Activated CD4-positive, alpha-beta T cell treated with anti-CD3 and anti-CD28 coated beads for 36 hours (primary cell): ENCODE results near the gene LRMDA. TPM values are rescaled to one million over a fixed set of nuclear protein-coding genes. Genes with fewer than 3 reads are reported as not detected.

ENCODE experiments used
- ATAC-seq: fragments of 200-7000 bp; cut with Tn5 transposase; one replicate; pipeline ENCODE4 v1.10.0; 2021; ENCODE audit warnings: mild to moderate bottlenecking, moderate library complexity
- CTCF ChIA-PET: fragments of 350-600 bp; sonication (Branson Sonifier 250); formaldehyde crosslinking; loops from one replicate; lab custom pipeline; 2021; ENCODE audit warnings: antibody characterized with exemption; lab: Charles Lee
- POLR2A ChIA-PET: fragments of 350-600 bp; sonication (Branson Sonifier 250); formaldehyde crosslinking; loops from one replicate; lab custom pipeline; 2021; ENCODE audit warnings: antibody characterized with exemption, inconsistent platforms; lab: Charles Lee
- DNase-seq: peaks from one replicate; pipeline ENCODE4 v3.0.0-alpha.2; 2020
- H3K27ac Mint-ChIP-seq: one replicate; pipeline ENCODE4 v1.8.0; 2021; ENCODE audit warnings: mixed read lengths
- H3K27me3 Mint-ChIP-seq: one replicate; pipeline ENCODE4 v1.8.0; 2021; ENCODE audit warnings: mixed read lengths
- H3K36me3 Mint-ChIP-seq: one replicate; pipeline ENCODE4 v1.8.0; 2021; ENCODE audit warnings: low read depth, mixed read lengths
- H3K4me1 Mint-ChIP-seq: one replicate; pipeline ENCODE4 v1.8.0; 2021; ENCODE audit warnings: mixed read lengths
- H3K4me3 Mint-ChIP-seq: one replicate; pipeline ENCODE4 v1.8.0; 2021; ENCODE audit warnings: mild to moderate bottlenecking, moderate library complexity, mixed read lengths
- H3K9me3 Mint-ChIP-seq: one replicate; pipeline ENCODE4 v1.8.0; 2021; ENCODE audit warnings: low read depth, mixed read lengths
- intact Hi-C, 2 experiments: fragments of 100-400 bp; cut with DNase I in 1 of 2; cut with micrococcal nuclease in 1 of 2; formaldehyde crosslinking; loops; one replicate each; pipeline versions ENCODE4 v1.14.2 to v1.15.1; 2022 to 2024; cut with DNase I, micrococcal nuclease
- total RNA-seq, 2 experiments: library from RNA; stranded (reverse); gene quantifications; one replicate each; pipeline ENCODE4 v1.2.3, GENCODE V29; 2021

The LRMDA gene
- total RNA-seq, 2 experiments from 2014 or later = not detected

DNA sequence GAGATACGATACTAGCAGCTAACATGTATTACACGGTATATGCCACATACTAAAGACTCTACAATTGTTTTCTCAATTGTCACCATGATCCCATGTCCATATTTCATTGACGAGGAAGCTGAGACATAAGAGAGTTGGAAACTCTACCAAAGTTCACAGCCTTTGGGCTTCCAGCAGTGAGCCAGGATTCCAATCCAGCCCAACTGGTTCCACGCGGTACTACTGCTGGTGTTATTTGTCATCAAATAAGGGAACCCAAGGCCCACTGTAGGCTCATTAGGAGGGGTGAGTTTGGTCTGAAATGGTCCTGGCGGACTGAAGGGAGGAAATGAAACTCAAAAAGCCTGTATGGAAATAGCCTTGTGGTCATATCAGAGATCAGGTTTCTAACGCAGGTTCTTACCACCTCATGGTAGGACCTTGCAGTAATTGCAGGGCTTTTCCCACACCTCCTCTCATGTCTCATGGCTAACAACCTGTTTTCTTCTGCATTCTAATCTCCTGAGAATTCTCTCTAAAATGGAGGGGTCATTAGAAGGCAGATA is 814.6 kb downstream of the LRMDA start:
- ATAC-seq (no peak), DNase-seq (no peak)
- H3K4me3 Mint-ChIP-seq = no peak overlapping the region
- H3K27me3 Mint-ChIP-seq = no peaks in the 10 kb centered on the region
- ChIA-PET CTCF (no interaction called here), POLR2A (no interaction called here)
- H3K36me3 Mint-ChIP-seq = no peaks in the 10 kb centered on the region
- intact Hi-C loops = no loop called here
- H3K4me1 Mint-ChIP-seq = no peaks in the 10 kb centered on the region
- H3K27ac Mint-ChIP-seq = no peak overlapping the region
- H3K9me3 Mint-ChIP-seq = no peaks in the 10 kb centered on the region

DNA sequence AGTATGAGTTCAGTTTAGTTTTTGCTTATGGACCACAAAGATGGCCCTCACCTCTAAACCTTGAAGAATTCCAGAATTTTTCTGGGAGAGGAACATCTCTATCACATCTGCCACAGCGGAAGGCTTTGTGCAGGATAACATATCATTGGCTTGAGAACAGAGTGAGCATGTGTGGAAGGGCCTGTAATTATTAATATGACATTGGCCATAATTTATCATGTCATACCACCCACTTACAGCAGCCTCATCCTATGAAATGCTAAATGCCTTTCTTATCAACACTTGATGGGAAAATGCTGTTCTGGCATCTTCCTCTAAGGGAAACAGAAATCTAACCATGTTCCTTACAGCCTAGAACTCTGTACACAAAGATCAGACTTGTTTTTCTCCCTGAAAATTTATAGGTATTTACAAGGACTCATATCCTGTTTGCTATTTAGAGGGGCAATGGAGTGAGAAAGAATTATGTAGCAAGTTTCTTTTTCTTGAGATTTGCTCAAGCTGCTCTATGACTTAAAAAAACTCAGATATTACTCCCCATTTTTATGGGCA is 817.3 kb downstream of the LRMDA start:
- DNase-seq = no peak
- H3K27ac Mint-ChIP-seq = no peak overlapping the region
- H3K4me3 Mint-ChIP-seq = no peak overlapping the region
- ATAC-seq = no peak
- no peaks in the 10 kb centered on the region for H3K4me1 Mint-ChIP-seq
- H3K36me3 Mint-ChIP-seq = no peaks in the 10 kb centered on the region
- ChIA-PET CTCF (no interaction called here), POLR2A (no interaction called here)
- no peaks in the 10 kb centered on the region for H3K27me3 Mint-ChIP-seq
- no peaks in the 10 kb centered on the region for H3K9me3 Mint-ChIP-seq
- intact Hi-C loops = no loop called here

DNA sequence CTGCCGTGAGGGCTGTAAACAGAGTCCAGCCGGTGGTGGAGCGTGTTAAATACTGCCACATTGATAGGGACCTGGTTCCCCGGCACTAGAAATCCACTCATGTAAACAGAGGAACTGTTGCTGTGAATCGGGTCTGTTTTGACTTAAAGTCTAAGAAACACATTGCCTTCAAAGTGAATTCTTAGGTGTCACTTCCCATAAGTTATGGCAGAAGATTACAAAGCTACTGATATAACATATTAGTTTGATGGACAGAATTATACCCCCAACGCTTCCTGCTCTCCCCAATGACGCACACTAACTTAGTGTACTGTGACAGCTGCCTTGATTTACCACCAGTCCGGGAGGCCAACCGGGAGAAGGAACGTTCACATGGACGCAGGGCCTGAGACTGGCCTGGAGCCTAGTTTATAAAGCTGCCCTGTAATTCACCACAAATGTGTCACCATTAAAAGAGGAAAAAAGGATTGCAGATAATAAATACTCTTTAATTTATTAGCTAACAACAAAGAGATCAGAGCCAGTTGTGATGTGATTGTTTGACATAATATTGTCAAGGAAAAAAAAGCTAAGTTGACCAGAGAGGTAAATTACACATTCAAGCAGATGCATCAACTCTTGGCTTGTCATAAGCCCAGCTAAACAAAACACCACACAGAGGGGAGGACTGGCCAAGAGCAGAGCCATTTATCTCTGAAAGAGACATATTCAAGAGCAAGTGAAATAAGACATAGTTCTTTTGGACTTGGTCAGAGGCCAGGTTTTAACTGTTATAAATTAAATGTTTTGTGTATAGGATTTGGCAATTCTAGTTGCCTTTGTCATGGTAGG is 820.6 kb downstream of the LRMDA start:
- Mint-ChIP-seq H3K36me3 (no peaks in the 10 kb centered on the region), H3K4me1 (no peaks in the 10 kb centered on the region), H3K4me3 (no peak overlapping the region), H3K27me3 (no peaks in the 10 kb centered on the region), H3K9me3 (no peaks in the 10 kb centered on the region), H3K27ac (no peak overlapping the region)
- intact Hi-C loops = no loop called here
- CTCF ChIA-PET = no interaction called here
- DNase-seq (no peak), ATAC-seq (no peak)
- POLR2A ChIA-PET = no interaction called here

DNA sequence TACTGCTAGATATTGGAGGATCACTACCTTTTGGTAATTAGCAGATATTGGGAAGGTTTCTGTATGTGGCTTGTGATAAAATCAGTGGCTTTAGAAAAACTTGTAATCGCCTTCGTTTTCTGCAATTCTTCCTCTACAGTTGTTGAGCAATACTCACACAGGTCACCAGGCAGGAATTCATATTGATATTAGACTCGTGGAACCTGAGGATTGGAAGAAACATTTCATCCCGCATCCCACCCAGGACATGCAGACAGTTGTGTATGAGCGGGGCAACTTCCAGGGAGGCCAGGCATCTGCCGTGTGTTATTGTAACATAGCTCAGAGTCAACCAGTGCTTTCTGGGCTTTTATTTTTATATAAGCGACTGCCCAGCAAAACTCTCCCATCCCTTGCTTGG is 821.3 kb downstream of the LRMDA start:
- POLR2A ChIA-PET = no interaction called here
- H3K4me3 Mint-ChIP-seq = no peak overlapping the region
- ATAC-seq = no peak

DNA sequence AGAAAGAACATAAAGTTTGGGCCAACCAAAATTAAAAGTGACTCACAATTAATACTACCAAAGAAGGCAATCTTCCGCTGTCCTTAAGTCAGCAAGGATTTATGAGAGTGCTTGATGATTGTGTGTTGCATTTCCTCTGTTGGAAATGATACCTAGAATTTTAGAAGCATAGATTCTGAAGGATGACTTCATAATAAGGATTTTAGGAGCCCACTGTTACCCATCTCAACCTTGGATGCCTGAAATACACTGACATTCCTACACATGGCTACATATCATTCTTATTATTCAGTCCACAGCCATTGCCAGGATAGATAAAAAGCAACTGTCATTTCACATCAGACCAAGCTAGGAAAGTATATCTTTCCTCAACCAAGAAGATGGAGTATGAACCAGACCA is 823.8 kb downstream of the LRMDA start:
- CTCF ChIA-PET = no interaction called here
- intact Hi-C loops = no loop called here
- no peaks in the 10 kb centered on the region for H3K36me3 Mint-ChIP-seq
- H3K4me1 Mint-ChIP-seq = no peaks in the 10 kb centered on the region
- no peak for DNase-seq
- POLR2A ChIA-PET = no interaction called here
- peaks cover 4% of the 10 kb centered on the region for H3K9me3 Mint-ChIP-seq
- ATAC-seq = no peak
- no peak overlapping the region for H3K27ac Mint-ChIP-seq
- H3K27me3 Mint-ChIP-seq = no peaks in the 10 kb centered on the region
- no peak overlapping the region for H3K4me3 Mint-ChIP-seq

More for the DNA sequence above, 821.3 kb downstream of the LRMDA start:
- intact Hi-C loops = no loop called here
- Mint-ChIP-seq H3K4me1 (no peaks in the 10 kb centered on the region), H3K27me3 (no peaks in the 10 kb centered on the region), H3K27ac (no peak overlapping the region), H3K9me3 (no peaks in the 10 kb centered on the region), H3K36me3 (no peaks in the 10 kb centered on the region)
- CTCF ChIA-PET = no interaction called here
- DNase-seq = no peak

- POLR2A ChIA-PET = no interaction called here
- H3K4me3 Mint-ChIP-seq = no peak overlapping the region
- DNase-seq (no peak), ATAC-seq (no peak)
- H3K4me1 Mint-ChIP-seq = no peaks in the 10 kb centered on the region
- H3K27ac Mint-ChIP-seq = no peak overlapping the region
- no peaks in the 10 kb centered on the region for H3K27me3 Mint-ChIP-seq
- CTCF ChIA-PET = interaction anchor here (0.7 kb wide), 1 partner anchor 333 kb away, joined by 3 read pairs; no protein-coding TSS in a partner anchor
- intact Hi-C loops = no loop called here
- H3K36me3 Mint-ChIP-seq = no peaks in the 10 kb centered on the region
- peaks cover 12% of the 10 kb centered on the region for H3K9me3 Mint-ChIP-seq
These were observed 826.4 kb downstream of the LRMDA start for GRCh38 chr10:76257816-76258215.

- DNase-seq (no peak), ATAC-seq (no peak)
- H3K36me3 Mint-ChIP-seq = no peaks in the 10 kb centered on the region
- no peak overlapping the region for H3K4me3 Mint-ChIP-seq
- intact Hi-C loops = no loop called here
- no peaks in the 10 kb centered on the region for H3K4me1 Mint-ChIP-seq
- CTCF ChIA-PET = no interaction called here
- no peak overlapping the region for H3K27ac Mint-ChIP-seq
- peaks cover 2% of the 10 kb centered on the region for H3K27me3 Mint-ChIP-seq
- POLR2A ChIA-PET = interaction anchor here (0.6 kb wide), 1 partner anchor 268 kb away, joined by 5 read pairs; no protein-coding TSS in a partner anchor
- peaks cover 9% of the 10 kb centered on the region for H3K9me3 Mint-ChIP-seq
These were observed 834.2 kb downstream of the LRMDA start for GRCh38 chr10:76265441-76266113.

DNA sequence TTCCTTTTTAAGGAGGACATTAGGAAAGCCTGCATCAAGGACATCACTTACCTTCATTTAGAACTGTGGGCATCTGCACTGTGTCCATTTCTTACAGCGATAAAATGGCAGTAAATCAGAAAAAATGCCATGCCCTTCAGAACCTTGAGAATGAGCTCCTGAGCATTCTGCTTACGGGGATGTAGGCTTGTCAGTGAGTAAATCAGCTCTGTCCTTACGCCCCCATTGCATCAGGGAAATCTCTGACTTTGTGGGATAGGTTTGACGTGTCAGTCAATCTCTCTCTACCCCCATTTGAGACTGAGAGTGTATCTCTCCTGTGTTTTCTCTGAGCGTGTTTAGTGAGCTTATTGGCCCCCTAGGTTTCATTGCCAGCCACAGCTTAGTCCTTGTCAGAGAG is 837.1 kb downstream of the LRMDA start:
- intact Hi-C loops = no loop called here
- no peaks in the 10 kb centered on the region for H3K36me3 Mint-ChIP-seq
- ChIA-PET POLR2A (no interaction called here), CTCF (no interaction called here)
- no peak for DNase-seq
- H3K27ac Mint-ChIP-seq = no peak overlapping the region
- no peak for ATAC-seq
- H3K4me3 Mint-ChIP-seq = no peak overlapping the region
- H3K9me3 Mint-ChIP-seq = peaks cover 4% of the 10 kb centered on the region
- H3K27me3 Mint-ChIP-seq = peaks cover 2% of the 10 kb centered on the region
- no peaks in the 10 kb centered on the region for H3K4me1 Mint-ChIP-seq

DNA sequence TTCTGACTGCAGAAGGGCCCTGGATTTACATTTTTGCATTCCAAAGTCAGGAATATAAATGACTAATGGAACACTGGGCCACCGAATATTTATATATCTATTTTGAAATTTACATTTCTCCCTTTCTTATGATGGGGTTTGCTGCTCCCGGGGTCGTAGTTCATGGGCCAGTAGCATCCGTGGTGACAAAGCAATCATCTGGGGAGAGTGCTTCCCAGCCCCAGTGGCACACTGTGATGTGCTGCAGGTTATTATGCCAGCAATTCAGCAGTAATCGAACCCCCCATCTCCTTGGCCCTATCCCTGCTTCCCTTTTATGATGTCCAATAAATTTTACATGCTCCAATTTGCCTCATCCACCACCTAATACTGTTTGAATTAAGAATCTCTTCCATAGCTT is 837.5 kb downstream of the LRMDA start:
- ChIA-PET POLR2A (no interaction called here), CTCF (no interaction called here)
- H3K4me1 Mint-ChIP-seq = no peaks in the 10 kb centered on the region
- H3K9me3 Mint-ChIP-seq = peaks cover 4% of the 10 kb centered on the region
- ATAC-seq = no peak
- no peak overlapping the region for H3K4me3 Mint-ChIP-seq
- peaks cover 2% of the 10 kb centered on the region for H3K27me3 Mint-ChIP-seq
- no peaks in the 10 kb centered on the region for H3K36me3 Mint-ChIP-seq
- intact Hi-C loops = no loop called here
- no peak overlapping the region for H3K27ac Mint-ChIP-seq
- DNase-seq = no peak

- Mint-ChIP-seq H3K4me3 (no peak overlapping the region), H3K4me1 (no peaks in the 10 kb centered on the region), H3K27me3 (peaks cover 2% of the 10 kb centered on the region), H3K36me3 (peaks cover 3% of the 10 kb centered on the region), H3K27ac (no peak overlapping the region), H3K9me3 (peaks cover 13% of the 10 kb centered on the region)
- no peak for DNase-seq
- CTCF ChIA-PET = no interaction called here
- intact Hi-C loops = no loop called here
- POLR2A ChIA-PET = no interaction called here
- no peak for ATAC-seq
These were observed 839.0 kb downstream of the LRMDA start for GRCh38 chr10:76270464-76270863.

DNA sequence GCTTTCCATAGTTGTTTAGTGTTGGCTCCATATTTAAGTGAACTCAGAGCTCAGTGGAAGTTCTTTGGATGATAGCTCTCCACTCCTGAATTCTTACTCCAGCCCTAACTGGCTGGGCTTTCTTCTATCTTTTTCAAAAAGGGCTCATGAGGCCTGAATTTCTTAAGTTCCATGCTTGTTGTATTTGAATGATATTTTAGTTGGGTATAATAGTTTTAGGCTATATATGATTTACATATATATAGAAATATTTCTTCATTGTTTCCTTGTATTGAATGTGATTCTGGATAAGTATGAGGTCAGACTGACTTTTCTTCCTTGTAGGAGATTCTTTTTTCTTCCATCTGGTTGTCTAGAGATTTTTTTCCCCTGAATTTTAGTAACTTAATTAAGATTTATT is 843.5 kb downstream of the LRMDA start:
- ATAC-seq (no peak), DNase-seq (no peak)
- POLR2A ChIA-PET = no interaction called here
- H3K27ac Mint-ChIP-seq = no peak overlapping the region
- H3K9me3 Mint-ChIP-seq = peaks cover 16% of the 10 kb centered on the region
- no peaks in the 10 kb centered on the region for H3K4me1 Mint-ChIP-seq
- CTCF ChIA-PET = no interaction called here
- peaks cover 3% of the 10 kb centered on the region for H3K36me3 Mint-ChIP-seq
- intact Hi-C loops = no loop called here
- no peaks in the 10 kb centered on the region for H3K27me3 Mint-ChIP-seq
- no peak overlapping the region for H3K4me3 Mint-ChIP-seq
